Thyroid gland (tissue), 4 donors: ENCODE measurements around the gene IGDCC3. TPM values are rescaled to one million over a fixed set of nuclear protein-coding genes. Genes with fewer than 3 reads are reported as not detected.

ENCODE experiments used
- DNase-seq, 2 donors: peaks; one replicate each; pipeline ENCODE4 v3.0.0-alpha.2; 2019
- H3K27ac ChIP-seq, 3 donors: fragments of 200-600 bp; sonication (generic); 1 replicate in 2 of 3; 2 replicates in 1 of 3; pipeline ENCODE4 v1.5.1; 2016 to 2019; ENCODE audit warnings: mild to moderate bottlenecking in 1 of 3, moderate library complexity in 1 of 3
- H3K27me3 ChIP-seq: fragments of 200-600 bp; sonication (generic); one replicate; pipeline ENCODE4 v1.5.1; 2019
- H3K36me3 ChIP-seq, 2 donors: fragments of 200-600 bp; sonication (generic); one replicate each; pipeline ENCODE4 v1.5.1; 2016 to 2019
- H3K4me1 ChIP-seq, 2 donors: fragments of 200-600 bp; sonication (generic); one replicate each; pipeline ENCODE4 v1.5.1; 2017 to 2019
- H3K4me3 ChIP-seq, 3 donors: fragments of 200-600 bp; sonication (generic); replicated peaks in 1 of 3; 1 replicate in 2 of 3; 2 replicates in 1 of 3; pipeline ENCODE4 v1.5.1; 2016; ENCODE audit warnings: mild to moderate bottlenecking in 1 of 3
- H3K9me3 ChIP-seq: fragments of 200-600 bp; sonication (generic); one replicate; pipeline ENCODE4 v1.5.1; 2017
- CTCF ChIP-seq, 6 experiments: fragments of 200-600 bp in 3 of 6; fragments of 450-650 bp in 3 of 6; sonication (generic) in 3 of 6; IDR thresholded peaks; one replicate each; pipeline ENCODE4 v1.5.1; 2016 to 2019; ENCODE audit warnings: antibody characterized with exemption in 6 of 6, mild to moderate bottlenecking in 2 of 6, inconsistent platforms in 1 of 6, moderate library complexity in 1 of 6
- POLR2A ChIP-seq, 2 donors: fragments of 450-650 bp; IDR thresholded peaks; one replicate each; pipeline ENCODE4 v1.6.1; 2017; ENCODE audit warnings: antibody characterized with exemption in 2 of 2, mild to moderate bottlenecking in 2 of 2, moderate library complexity in 1 of 2
- WGBS, 2 donors: methylation state at CpG; one replicate each; pipeline ENCODE4 v1.1.5; 2017; 5-methylcytosine and 5-hydroxymethylcytosine counted together
- intact Hi-C: fragments of 100-400 bp; cut with DNase I; formaldehyde crosslinking; loops from one replicate; pipeline ENCODE4 v1.15.1; 2023
- total RNA-seq, 4 donors: library from RNA; depleted of rRNA; stranded (reverse); fragments of >200 nt; gene quantifications; one replicate each; pipeline ENCODE4 v1.2.3, GENCODE V29; 2016

Gene IGDCC3
- total RNA-seq, 4 donors from 2014 or later = 0.22 to 1.5 (median 0.61) TPM

GRCh38 chr15:65411465-65412071 lies 33.8 kb upstream of the IGDCC3 start:
- 81 to 87% methylated on average over 5 of the region's 5 CpGs for WGBS, 2 donors
- intact Hi-C loops = no loop called here
- TF ChIP-seq CTCF (IDR thresholded peaks at IDR 0.05) (no peak), POLR2A (IDR thresholded peaks at IDR 0.05) (no peak)
- H3K4me1 ChIP-seq = peaks cover 38 to 48% of the 10 kb centered on the region in 2 donors
- no peaks in the 10 kb centered on the region for H3K27me3 ChIP-seq
- H3K9me3 ChIP-seq = no peaks in the 10 kb centered on the region
- H3K27ac ChIP-seq = no peak overlapping the region
- H3K36me3 ChIP-seq = no peaks in the 10 kb centered on the region
- no peak overlapping the region for H3K4me3 ChIP-seq
- DNase-seq = no peak

GRCh38 chr15:65410972-65411371 lies 33.2 kb upstream of the IGDCC3 start:
- H3K27me3 ChIP-seq = no peaks in the 10 kb centered on the region
- TF ChIP-seq POLR2A (IDR thresholded peaks at IDR 0.05) (no peak), CTCF (IDR thresholded peaks at IDR 0.05) (no peak)
- intact Hi-C loops = no loop called here
- no peaks in the 10 kb centered on the region for H3K9me3 ChIP-seq
- DNase-seq = no peak
- no peaks in the 10 kb centered on the region for H3K36me3 ChIP-seq
- H3K4me3 ChIP-seq = no peak overlapping the region
- H3K4me1 ChIP-seq = peaks cover 38 to 48% of the 10 kb centered on the region in 2 donors
- 86% methylated on average over 9 to 10 of the region's 10 CpGs for WGBS, 2 donors
- H3K27ac ChIP-seq = no peak overlapping the region

GRCh38 chr15:65410036-65410435 lies 32.2 kb upstream of the IGDCC3 start:
- peaks cover 32 to 40% of the 10 kb centered on the region in 2 donors for H3K4me1 ChIP-seq
- H3K36me3 ChIP-seq = no peaks in the 10 kb centered on the region
- DNase-seq = peak; percentile 76 to 83
- H3K9me3 ChIP-seq = no peaks in the 10 kb centered on the region
- no peak overlapping the region for H3K4me3 ChIP-seq
- TF ChIP-seq POLR2A (IDR thresholded peaks at IDR 0.05) (peak in 1 of 2 donors; percentile 14), CTCF (IDR thresholded peaks at IDR 0.05) (no peak)
- intact Hi-C loops = no loop called here
- peak overlapping the region; percentile 79 to 91 (median 86) for H3K27ac ChIP-seq
- H3K27me3 ChIP-seq = no peaks in the 10 kb centered on the region
- WGBS, 2 donors = 52 to 61% methylated on average over 11 of the region's 11 CpGs

- Histone ChIP-seq H3K4me1 (peaks cover 31 to 35% of the 10 kb centered on the region in 2 donors), H3K27ac (peak overlapping the region; percentile 79 to 91 (median 86)), H3K36me3 (no peaks in the 10 kb centered on the region), H3K9me3 (no peaks in the 10 kb centered on the region), H3K27me3 (no peaks in the 10 kb centered on the region), H3K4me3 (no peak overlapping the region)
- 72% methylated on average over 7 of the region's 7 CpGs for WGBS, 2 donors
- TF ChIP-seq POLR2A (IDR thresholded peaks at IDR 0.05) (no peak), CTCF (IDR thresholded peaks at IDR 0.05) (no peak)
- intact Hi-C loops = loop anchor here (10.0 kb wide), 1 partner anchor 176 kb away; no protein-coding TSS in a partner anchor
- DNase-seq = no peak
Observed at GRCh38 chr15:65409036-65409631, 31.3 kb upstream of the IGDCC3 start.
